ENCODE measurements around the gene INTS11. TPM values are rescaled to one million over a fixed set of nuclear protein-coding genes. Genes with fewer than 3 reads are reported as not detected.

INTS11 gene
- total RNA-seq, 1 donor from 2014 or later, result 61.5 TPM

- DNase-seq, result no peak
These were observed 11.8 kb downstream of the INTS11 start for GRCh38 chr1:1312450-1313314.

- no peak for DNase-seq
These were observed 13.1 kb downstream of the INTS11 start for GRCh38 chr1:1311107-1312104.

GRCh38 chr1:1310476-1311053 is 13.9 kb downstream of the INTS11 start:
- no peak for DNase-seq

DNA sequence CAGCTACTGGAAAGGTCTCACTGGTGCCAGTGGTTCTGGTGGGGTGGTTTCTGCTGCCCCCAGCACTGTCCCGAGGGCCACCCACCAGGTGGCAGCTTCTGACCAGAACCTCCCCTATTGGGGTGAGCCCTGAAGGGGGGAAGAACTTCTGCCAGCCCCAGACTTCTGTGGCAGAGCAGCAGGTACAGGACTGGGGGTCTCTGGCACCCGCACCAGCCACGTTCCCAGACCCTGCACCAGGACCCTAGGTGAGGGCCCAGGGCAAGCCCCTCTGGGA is 14.4 kb downstream of the INTS11 start:
- DNase-seq, result no peak

- no peak for DNase-seq
These were observed 15.0 kb downstream of the INTS11 start for GRCh38 chr1:1309251-1310108.

- DNase-seq, result no peak
These were observed 15.7 kb downstream of the INTS11 start for GRCh38 chr1:1308756-1309250.

GRCh38 chr1:1307923-1308755 is 16.3 kb downstream of the INTS11 start, which contains the start of the genes ACAP3 and PUSL1:
Gene ACAP3 (minus strand): TSS chr1:1307930. CDS start chr1:1307815, 115 bp downstream.
Gene PUSL1 (plus strand): TSS chr1:1308597. CDS start chr1:1308644, 47 bp downstream.
- peak; percentile 96 for DNase-seq

DNA sequence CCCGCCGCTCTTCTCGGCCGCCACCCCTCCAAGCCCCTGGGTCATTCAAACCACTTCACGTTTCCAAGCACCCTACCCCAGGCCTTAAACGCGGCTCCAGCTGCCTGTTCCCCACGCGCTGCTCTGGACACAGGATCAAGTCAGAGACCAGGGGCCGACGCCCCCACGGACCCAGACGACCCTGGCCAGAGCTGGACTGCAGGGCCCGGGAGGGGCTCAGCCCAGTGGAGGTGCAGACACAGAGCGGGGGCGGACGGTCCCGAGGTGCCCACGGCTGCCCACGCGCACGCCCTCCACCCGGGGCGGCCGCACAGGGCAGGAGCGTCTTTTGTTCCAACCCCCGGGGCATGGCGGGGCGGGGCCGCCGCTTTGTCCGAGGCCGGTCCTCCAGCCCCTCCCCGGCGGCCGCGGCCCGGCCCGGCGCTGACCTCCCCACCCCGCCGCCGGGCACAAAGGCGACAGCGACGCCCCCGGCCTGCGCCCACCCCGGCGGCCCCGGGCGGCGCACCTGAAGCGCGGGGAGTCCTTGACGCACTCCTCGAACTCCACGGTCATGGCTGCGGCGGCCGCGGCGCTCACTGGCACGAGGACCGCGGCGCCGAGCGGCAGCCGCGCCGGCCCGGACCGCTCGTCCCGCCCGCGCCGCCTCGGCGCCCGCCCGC is 17.1 kb downstream of the INTS11 start:
- no peak for DNase-seq

DNA sequence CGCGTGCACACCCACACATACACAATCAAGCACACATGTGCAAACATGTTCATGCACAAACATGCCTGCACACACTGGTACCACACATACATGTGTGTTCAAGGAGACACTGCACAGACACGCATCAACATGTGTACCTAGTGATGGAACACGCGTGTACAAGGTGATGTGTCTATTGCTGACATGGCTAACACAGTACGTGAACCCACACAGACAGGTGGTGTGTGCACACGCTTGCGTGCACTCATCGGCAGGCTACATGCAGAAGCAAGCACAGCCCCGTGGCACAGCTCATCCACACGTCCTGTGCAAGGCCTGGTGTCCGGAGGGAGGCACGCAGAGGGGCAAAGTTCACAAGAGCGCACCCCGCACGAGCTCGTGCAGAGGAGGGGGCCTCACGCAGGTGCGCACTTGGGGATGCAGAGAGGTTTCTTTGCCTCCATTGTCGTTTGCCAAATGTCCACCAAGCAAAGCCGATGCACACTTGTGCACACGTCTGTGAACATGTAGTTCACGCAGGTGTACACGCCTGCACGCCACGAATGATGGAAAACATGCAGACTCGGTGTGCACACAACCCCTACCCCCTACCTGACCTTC is 17.7 kb downstream of the INTS11 start:
- no peak for DNase-seq

GRCh38 chr1:1306070-1306660 is 18.3 kb downstream of the INTS11 start:
- no peak for DNase-seq

DNA sequence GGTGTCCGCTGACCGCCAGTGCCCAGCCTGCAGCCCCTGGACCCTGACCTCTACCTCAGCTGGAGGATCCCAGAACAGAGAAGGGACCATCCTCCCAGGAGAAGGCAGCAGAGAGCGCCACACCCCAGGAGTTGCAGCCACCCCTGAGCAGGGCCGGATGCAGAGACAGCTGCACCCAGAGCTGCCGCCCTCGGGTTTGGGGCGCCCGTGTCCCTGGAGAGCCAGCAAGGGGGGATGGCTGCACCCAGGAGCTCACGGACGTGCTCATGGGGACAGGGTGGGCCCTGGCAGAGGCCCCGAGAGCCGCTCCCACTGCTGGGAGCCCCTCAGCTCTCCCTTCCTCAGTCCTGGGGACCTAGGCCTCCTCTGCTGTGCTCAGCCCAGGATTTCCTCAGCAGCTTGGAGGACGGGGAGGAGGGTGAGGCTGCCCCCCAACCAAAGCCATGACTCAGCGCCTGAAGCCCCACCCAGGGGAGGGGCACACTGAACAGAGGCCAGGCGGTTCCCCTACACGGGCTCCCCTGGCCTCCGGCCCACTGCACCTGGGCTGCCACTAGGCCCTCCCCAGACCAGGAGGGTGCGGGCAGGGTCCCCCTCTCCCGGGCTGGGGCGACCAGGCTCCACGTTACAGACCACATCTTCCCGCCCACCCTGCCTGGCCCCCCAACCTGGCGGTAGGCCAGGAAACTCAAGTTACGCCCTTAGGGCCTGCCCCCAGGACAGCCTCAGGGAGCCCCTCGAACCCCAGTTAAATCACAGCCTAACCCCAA is 19.0 kb downstream of the INTS11 start:
- peak; percentile 85 for DNase-seq

DNA sequence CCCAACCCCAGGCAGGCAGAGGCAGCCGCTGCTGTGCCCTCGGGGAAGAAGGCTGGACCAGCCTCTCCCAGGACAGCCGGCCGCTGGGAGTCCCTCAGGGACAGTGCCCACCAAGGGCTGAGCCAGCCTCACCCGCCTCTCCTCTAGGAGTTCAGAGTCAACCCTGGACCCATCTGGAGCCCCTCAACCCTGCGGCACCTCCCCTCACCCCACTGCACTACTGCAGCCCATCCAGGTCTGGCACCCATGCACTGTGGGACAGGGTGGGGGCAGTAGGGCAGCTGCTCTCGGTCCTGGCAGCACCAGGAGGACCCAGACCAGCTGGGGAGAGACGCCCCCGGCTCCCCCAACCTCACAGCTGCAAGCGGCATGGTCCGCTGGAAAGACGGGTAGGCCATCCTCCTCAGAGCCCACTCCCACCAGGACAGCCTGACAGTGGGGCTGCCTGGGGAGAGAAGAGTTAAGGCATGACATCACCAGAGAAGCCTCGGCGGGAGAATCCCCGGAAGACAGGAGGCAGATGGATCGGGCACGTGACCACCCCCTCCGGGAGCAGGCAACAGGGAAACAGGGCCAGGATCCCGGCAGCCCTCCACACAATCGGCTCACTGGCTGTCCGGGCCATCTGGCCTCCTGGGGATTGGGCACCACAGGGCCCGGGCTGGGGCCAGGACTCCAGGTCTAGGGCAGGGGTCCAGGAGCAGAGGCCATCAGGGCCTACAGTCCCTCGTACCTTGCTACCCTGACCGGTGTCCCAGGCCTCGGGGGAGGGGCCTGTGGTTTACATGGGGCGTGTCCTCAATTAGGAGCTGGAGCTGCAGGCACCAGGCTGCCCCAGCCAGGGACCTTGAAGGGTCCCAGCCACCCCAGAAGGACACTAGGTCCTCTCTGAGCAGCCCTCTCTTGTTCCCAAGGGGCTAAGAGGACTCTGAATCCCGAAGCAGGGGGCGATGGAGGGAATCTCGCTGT is 19.8 kb downstream of the INTS11 start:
- peak; percentile 90 for DNase-seq

DNA sequence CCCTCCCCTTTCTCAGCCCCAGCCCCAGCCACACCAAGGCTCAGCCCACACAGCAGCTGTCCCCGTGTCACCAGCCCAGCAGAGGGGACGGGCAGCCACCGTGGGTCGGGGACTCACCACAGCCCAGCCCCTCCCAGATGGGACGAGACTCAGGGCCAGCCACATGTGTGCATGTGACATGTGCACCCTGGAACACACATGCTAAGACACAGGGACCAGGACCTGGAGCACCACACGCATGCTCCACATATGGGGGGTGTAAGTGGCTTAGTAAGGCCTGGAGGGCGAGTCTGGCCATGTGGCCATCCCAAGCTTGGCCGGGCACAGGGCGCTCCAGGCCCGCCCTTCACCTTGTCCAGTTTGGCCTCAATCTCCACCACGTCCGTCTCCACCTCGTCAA is 20.7 kb downstream of the INTS11 start:
- DNase-seq, result no peak

DNA sequence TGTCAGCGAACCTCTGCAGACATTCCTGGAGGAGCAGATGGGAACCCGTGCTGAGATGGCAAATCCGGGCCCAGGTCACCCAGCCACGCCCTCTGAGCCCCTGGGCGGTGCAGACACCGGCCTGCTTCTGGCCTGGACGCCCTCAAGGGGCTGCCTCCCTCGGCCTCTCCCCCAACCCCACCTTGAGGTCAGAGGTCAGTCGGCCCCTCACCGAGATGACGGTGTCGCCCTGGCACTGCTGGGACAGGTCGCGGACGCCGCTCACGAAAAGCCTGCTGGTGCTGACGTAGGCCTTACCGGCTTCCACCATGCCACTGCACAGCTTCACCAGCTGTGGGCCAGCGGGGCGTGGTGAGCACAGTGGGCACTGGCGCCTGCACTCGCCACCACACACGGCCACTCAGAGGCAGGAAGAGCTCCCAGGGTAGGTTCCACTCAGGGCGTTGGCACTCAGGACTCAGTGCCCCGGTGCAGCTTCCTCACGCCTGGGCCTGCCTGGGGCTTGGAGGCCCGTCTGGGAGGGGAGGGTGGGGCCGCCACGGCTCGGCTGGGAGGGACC is 21.4 kb downstream of the INTS11 start:
- DNase-seq, result no peak

DNA sequence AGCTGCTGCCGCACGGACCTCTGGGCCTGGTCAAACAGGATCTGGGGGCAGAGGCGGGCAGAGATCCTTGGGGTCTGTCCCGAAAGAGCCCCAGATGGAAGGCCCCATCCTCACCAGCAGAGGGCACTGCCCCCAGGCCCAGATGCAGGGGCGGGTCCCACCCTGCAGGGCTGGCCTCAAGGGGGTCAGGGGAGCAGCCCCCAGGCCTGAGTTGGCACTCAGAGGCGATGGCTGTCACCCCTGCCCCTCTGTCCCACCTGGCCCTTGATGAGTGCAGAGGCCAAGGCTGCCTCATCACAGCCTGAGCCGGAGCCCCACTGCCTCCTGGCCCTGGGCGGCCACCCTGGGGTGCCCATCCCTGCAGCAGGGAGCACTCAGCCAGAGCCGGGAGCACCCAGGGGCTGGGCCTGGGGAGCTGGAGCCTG is 22.4 kb downstream of the INTS11 start:
- no peak for DNase-seq

DNA sequence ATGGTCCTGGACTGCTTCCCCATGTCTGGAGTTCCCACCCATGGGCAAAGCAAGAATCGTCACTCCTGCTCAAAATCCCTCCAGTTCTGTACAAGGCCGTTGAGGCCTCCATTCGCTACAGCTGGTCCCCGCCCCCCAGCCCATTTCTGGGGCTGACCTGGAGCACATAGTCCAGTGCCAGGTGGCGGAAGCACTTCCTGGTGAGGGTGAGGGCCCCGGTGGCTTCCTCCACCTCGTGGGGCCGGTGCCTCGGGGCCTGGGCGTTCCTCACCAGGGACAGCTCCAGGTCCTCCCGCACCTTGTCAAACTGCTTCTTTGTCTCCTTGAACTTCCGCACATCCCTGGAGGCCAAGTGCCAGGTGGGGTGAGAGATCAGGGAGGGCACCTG is 24.1 kb downstream of the INTS11 start:
- no peak for DNase-seq

Measured in tongue (tissue), 2 donors.